HT-29 (cell line): ENCODE data around the gene PSMC3. TPM values are rescaled to one million over a fixed set of nuclear protein-coding genes. Genes with fewer than 3 reads are reported as not detected.

Experiments used
- DNase-seq: peaks from one replicate; pipeline ENCODE4 v3.0.0-alpha.2; 2015; ENCODE audit warnings: low spot score
- total RNA-seq: library from RNA; depleted of rRNA; stranded (reverse); fragments of >200 nt; shearing (Covaris generic); gene quantifications from 2 replicates; pipeline ENCODE4 v1.2.3, GENCODE V29; 2014

PSMC3 gene
- total RNA-seq, 1 experiment from 2014 or later, result 206 TPM

- no peak for DNase-seq
These were observed 31.7 kb downstream of the PSMC3 start for GRCh38 chr11:47394322-47395222.

GRCh38 chr11:47394050-47394321 lies 32.3 kb downstream of the PSMC3 start:
- DNase-seq, result no peak

- no peak for DNase-seq
These were observed 32.8 kb downstream of the PSMC3 start for GRCh38 chr11:47393163-47394049.

GRCh38 chr11:47392546-47393162 lies 33.6 kb downstream of the PSMC3 start:
- no peak for DNase-seq

GRCh38 chr11:47391711-47392432 lies 34.4 kb downstream of the PSMC3 start:
- DNase-seq, result no peak

- DNase-seq, result no peak
These were observed 35.1 kb downstream of the PSMC3 start for GRCh38 chr11:47391077-47391583.

GRCh38 chr11:47390422-47390760 lies 35.8 kb downstream of the PSMC3 start:
- no peak for DNase-seq

- DNase-seq, result no peak
These were observed 36.4 kb downstream of the PSMC3 start for GRCh38 chr11:47389577-47390421.

- no peak for DNase-seq
These were observed 37.3 kb downstream of the PSMC3 start for GRCh38 chr11:47388697-47389576.

- DNase-seq, result no peak
These were observed 38.1 kb downstream of the PSMC3 start for GRCh38 chr11:47387944-47388696.

GRCh38 chr11:47384498-47384897 lies 41.7 kb downstream of the PSMC3 start:
- DNase-seq, result no peak

- no peak for DNase-seq
These were observed 43.2 kb downstream of the PSMC3 start for GRCh38 chr11:47383071-47383470.

GRCh38 chr11:47380078-47380477 lies 46.2 kb downstream of the PSMC3 start:
- DNase-seq, result no peak

GRCh38 chr11:47379317-47379716 lies 46.9 kb downstream of the PSMC3 start:
- DNase-seq, result no peak

GRCh38 chr11:47378836-47379170 lies 47.4 kb downstream of the PSMC3 start:
- no peak for DNase-seq

- DNase-seq, result no peak
These were observed 48.0 kb downstream of the PSMC3 start, which contains the start of gene SPI1 for GRCh38 chr11:47378010-47378835. TSS of gene SPI1 (minus strand) at chr11:47378547. CDS start at chr11:47378353, 194 bp downstream.

GRCh38 chr11:47377571-47378009 lies 48.6 kb downstream of the PSMC3 start:
- DNase-seq, result no peak
